Neutrophil (primary cell): ENCODE data around the gene ANO2.

Source experiments
- H3K27ac ChIP-seq: fragments of 200-600 bp; sonication (generic); 2 replicates; pipeline ENCODE4 v1.5.1; 2016; ENCODE audit warnings: mild to moderate bottlenecking, moderate library complexity
- H3K27me3 ChIP-seq: fragments of 200-600 bp; sonication (generic); 2 replicates; pipeline ENCODE4 v1.6.0; 2016; ENCODE audit warnings: mild to moderate bottlenecking
- H3K36me3 ChIP-seq: fragments of 200-600 bp; sonication (generic); 2 replicates; pipeline ENCODE4 v1.5.1; 2017
- H3K4me1 ChIP-seq, 2 experiments: fragments of 200-600 bp in 1 of 2; sonication (generic) in 1 of 2; 1 replicate in 1 of 2; 2 replicates in 1 of 2; pipeline versions ENCODE4 v1.5.1 to v1.6.1; 2013 to 2016; ENCODE audit warnings: low read depth in 1 of 2, low read length in 1 of 2, mild to moderate bottlenecking in 1 of 2, moderate library complexity in 1 of 2; ENCODE audit not compliant: control insufficient read depth in 1 of 2, insufficient read depth in 1 of 2
- H3K4me3 ChIP-seq, 2 experiments: fragments of 200-600 bp in 1 of 2; sonication (generic) in 1 of 2; 1 replicate in 1 of 2; 2 replicates in 1 of 2; pipeline ENCODE4 v1.5.1; 2013 to 2016; ENCODE audit warnings: low read depth in 1 of 2, low read length in 1 of 2, mild to moderate bottlenecking in 1 of 2, moderate library complexity in 1 of 2
- H3K9me3 ChIP-seq: fragments of 200-600 bp; sonication (generic); 2 replicates; pipeline ENCODE4 v1.5.1; 2016
- CTCF ChIP-seq: fragments of 200-600 bp; sonication (generic); IDR thresholded peaks from 2 replicates; pipeline ENCODE4 v1.5.1; 2016; ENCODE audit warnings: antibody characterized with exemption

The ANO2 gene

GRCh38 chr12:5581616-5582015 lies 363.4 kb downstream of the ANO2 start:
- Histone ChIP-seq H3K27me3 (no peaks in the 10 kb centered on the region), H3K27ac (no peak overlapping the region), H3K4me3 (no peak overlapping the region), H3K36me3 (no peaks in the 10 kb centered on the region), H3K4me1 (no peaks in the 10 kb centered on the region), H3K9me3 (no peaks in the 10 kb centered on the region)
- TF ChIP-seq CTCF = no peak

DNA sequence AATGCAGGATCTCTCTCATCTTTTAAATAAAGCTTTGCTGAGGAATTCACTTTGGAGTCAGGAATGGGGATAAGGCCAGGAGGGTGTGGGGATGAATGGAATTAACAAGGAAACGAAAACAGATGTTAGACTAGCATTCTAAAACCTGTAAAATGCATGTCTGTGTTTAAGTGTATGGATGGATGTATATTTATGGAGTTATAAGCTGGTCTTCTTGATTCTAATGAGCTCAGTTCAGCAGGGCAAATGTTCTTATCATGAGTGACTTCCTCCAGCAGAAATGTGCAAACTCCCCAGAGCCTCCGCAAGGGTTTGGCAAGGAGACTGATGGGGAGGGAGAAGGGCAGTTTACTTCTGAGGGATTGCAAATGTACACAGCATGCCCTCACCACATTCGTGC lies 364.0 kb downstream of the ANO2 start:
- no peaks in the 10 kb centered on the region for H3K27me3 ChIP-seq
- H3K36me3 ChIP-seq = no peaks in the 10 kb centered on the region
- no peak for TF ChIP-seq CTCF
- H3K27ac ChIP-seq = no peak overlapping the region
- no peaks in the 10 kb centered on the region for H3K4me1 ChIP-seq
- H3K4me3 ChIP-seq = no peak overlapping the region
- no peaks in the 10 kb centered on the region for H3K9me3 ChIP-seq

DNA sequence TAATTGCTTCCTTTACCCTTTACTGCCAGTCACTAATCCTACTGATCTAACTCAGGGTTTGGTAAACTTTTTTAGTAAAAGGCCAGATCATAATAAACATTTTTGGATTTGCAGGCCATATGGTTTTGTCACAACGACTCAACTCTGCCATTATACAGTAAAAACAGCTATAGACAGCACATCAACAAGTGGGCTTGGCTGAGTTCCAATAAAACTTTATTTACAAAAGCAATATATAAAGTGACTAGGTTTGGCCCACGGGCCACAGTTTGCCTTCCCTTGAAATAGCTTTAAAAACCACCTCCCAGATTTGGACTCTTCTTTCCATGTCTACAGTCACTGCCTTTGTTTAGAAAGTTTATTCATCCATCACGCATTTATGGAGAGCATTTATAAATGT lies 366.3 kb downstream of the ANO2 start:
- no peak for TF ChIP-seq CTCF
- Histone ChIP-seq H3K27me3 (no peaks in the 10 kb centered on the region), H3K36me3 (no peaks in the 10 kb centered on the region), H3K27ac (no peak overlapping the region), H3K4me1 (no peaks in the 10 kb centered on the region), H3K4me3 (no peak overlapping the region), H3K9me3 (no peaks in the 10 kb centered on the region)

DNA sequence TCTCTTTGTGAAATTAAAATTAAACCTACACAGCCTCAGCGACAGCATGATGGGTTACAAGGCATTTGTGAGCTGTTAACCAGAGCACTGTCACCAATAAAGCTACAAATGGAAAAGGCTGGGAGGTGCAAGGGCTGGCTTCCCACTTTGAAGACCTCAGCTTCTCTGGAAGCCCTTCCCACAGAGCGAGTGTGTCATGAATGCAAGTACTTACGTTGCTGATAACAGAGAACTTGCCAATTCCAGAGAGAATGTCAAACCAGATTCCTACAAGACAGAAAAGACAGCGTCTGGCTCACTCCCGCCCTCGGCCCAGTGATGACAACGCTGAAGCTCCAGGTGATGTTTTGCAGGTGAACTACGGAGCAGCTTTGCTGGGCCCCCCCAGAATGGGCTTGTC lies 367.3 kb downstream of the ANO2 start:
- H3K36me3 ChIP-seq = no peaks in the 10 kb centered on the region
- no peak for TF ChIP-seq CTCF
- no peaks in the 10 kb centered on the region for H3K4me1 ChIP-seq
- H3K27ac ChIP-seq = no peak overlapping the region
- H3K4me3 ChIP-seq = no peak overlapping the region
- no peaks in the 10 kb centered on the region for H3K27me3 ChIP-seq
- no peaks in the 10 kb centered on the region for H3K9me3 ChIP-seq

DNA sequence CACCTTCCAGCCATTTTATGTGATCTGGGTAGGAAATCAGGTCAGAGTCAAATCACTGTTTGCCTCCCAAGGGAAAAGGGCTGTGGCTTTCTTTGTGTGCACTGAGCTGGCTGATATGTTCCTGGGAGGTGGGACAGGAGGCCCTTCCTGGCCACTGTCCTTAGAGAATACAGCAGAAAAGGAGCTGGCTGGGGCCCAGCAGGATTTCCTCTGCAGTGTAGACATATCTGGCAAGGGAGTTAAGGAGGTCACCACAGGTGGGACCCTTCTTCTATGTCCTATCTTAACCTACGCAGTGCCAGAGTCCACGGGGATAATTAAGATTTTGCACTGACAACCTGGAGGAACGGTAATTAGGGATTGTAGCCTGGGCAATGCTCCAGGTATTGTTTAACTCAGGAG lies 367.8 kb downstream of the ANO2 start:
- H3K36me3 ChIP-seq = no peaks in the 10 kb centered on the region
- H3K4me1 ChIP-seq = no peaks in the 10 kb centered on the region
- TF ChIP-seq CTCF = no peak
- no peaks in the 10 kb centered on the region for H3K27me3 ChIP-seq
- no peak overlapping the region for H3K4me3 ChIP-seq
- no peaks in the 10 kb centered on the region for H3K9me3 ChIP-seq
- no peak overlapping the region for H3K27ac ChIP-seq

DNA sequence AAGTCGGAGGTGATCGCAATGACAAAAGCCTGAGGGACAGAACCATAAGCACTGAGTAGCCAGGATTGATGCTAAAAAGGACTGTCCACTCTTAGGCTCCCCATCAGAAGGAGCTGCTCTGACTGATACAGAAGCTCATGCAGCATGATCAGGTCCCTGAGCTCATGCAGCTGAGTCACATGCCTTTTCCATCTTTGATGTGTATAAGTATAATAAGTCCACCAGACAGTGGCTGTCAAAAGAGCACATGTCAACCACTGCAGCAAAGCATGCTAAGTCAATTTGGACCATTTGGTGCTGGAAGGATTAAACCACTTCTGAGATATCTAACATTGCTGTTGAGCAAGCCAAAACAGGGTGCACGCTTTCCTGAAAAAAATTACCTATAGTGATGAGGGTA lies 369.1 kb downstream of the ANO2 start:
- TF ChIP-seq CTCF = no peak

More for the DNA sequence above, 369.1 kb downstream of the ANO2 start:
- H3K27me3 ChIP-seq = no peaks in the 10 kb centered on the region
- H3K9me3 ChIP-seq = no peaks in the 10 kb centered on the region
- no peaks in the 10 kb centered on the region for H3K36me3 ChIP-seq
- no peak overlapping the region for H3K4me3 ChIP-seq
- no peak overlapping the region for H3K27ac ChIP-seq
- H3K4me1 ChIP-seq = no peaks in the 10 kb centered on the region
